NCI-H524 treated with DMSO at 0.1 percent for 48 hours (cell line): ENCODE results near the gene ZC3H18.

Experiments
- DNase-seq: peaks from one replicate; lab custom pipeline; 2025; lab: John Stamatoyannopoulos, UW

Gene ZC3H18

DNA sequence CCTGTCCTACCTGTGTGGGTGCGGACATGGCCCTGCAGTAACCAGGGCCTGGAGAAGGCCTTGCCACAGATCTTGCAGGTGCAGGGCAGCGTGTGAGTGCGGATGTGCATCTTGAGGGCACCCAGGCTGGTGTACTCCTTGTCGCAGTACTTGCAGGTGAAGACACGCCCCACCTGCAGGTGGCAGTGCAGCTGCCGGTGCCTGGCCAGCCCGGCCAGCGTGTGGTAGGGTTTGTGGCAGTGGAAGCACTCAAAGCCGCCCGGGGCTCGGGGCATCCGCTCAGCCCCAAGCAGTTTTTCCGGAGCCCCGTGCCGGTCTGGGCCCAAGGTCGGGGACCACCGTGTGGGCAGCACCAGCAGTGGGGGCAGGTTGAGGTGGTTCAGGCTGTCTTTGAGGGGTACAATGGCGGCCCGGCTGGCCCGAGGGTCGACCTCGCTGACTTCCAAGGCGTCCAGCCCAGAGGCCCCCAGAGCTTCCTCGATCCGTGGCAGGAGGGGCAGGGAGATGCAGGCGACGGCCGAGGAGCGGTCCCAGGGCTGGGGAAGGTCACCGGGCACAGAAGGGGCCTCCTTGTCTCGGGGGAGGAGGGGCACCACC is 111.0 kb downstream of the ZC3H18 start:
- DNase-seq = no peak
